Kidney epithelial cell (primary cell): ENCODE results near the gene TNFAIP2. TPM values are rescaled to one million over a fixed set of nuclear protein-coding genes. Genes with fewer than 3 reads are reported as not detected.
A peak's percentile ranks its signal among the peaks of the same experiment; 100 is the strongest.

Experiments used
- DNase-seq: peaks from one replicate; pipeline ENCODE4 v3.0.0-alpha.2; 2010; ENCODE audit warnings: low read depth
- H3K27me3 ChIP-seq: 2 replicates; pipeline ENCODE4 v1.6.0; 2011; ENCODE audit warnings: low read length; ENCODE audit not compliant: control insufficient read depth, insufficient read depth
- H3K36me3 ChIP-seq: 2 replicates; pipeline ENCODE4 v1.5.1; 2011; ENCODE audit warnings: low read length; ENCODE audit not compliant: control insufficient read depth, insufficient read depth
- H3K4me3 ChIP-seq: 2 replicates; pipeline ENCODE4 v1.5.1; 2011; ENCODE audit warnings: low read depth, mild to moderate bottlenecking, control low read depth, low read length
- CTCF ChIP-seq: IDR thresholded peaks from 2 replicates; pipeline ENCODE4 v1.5.1; 2011; ENCODE audit warnings: mild to moderate bottlenecking, moderate library complexity, low read length, control low read depth, inconsistent platforms; ENCODE audit not compliant: insufficient read depth, poor library complexity, severe bottlenecking
- total RNA-seq: library from RNA; depleted of rRNA; stranded (reverse); fragments of >200 nt; gene quantifications from 2 replicates; pipeline ENCODE4 v1.2.3, GENCODE V29; 2015

The TNFAIP2 gene
- total RNA-seq, 1 donor from 2014 or later, result 152 TPM

- DNase-seq, result no peak
- Histone ChIP-seq H3K27me3 (peaks cover 27% of the 10 kb centered on the region), H3K36me3 (no peaks in the 10 kb centered on the region), H3K4me3 (no peak overlapping the region)
- TF ChIP-seq CTCF, result no peak
Observed at GRCh38 chr14:103081951-103082350, 41.3 kb upstream of the TNFAIP2 start.

GRCh38 chr14:103084021-103084919 is 39.0 kb upstream of the TNFAIP2 start, which contains the start of gene LBHD2:
LBHD2 (plus strand) TSS chr14:103084210; CDS start chr14:103086013, 1,803 bp downstream.
- H3K36me3 ChIP-seq, result no peaks in the 10 kb centered on the region
- no peak for DNase-seq
- no peak for TF ChIP-seq CTCF
- no peak within 1 kb of the TSS for H3K4me3 ChIP-seq
- peaks cover 27% of the 10 kb centered on the region for H3K27me3 ChIP-seq

GRCh38 chr14:103085106-103086091 is 37.9 kb upstream of the TNFAIP2 start:
- no peak overlapping the region for H3K4me3 ChIP-seq
- peaks cover 25% of the 10 kb centered on the region for H3K27me3 ChIP-seq
- no peaks in the 10 kb centered on the region for H3K36me3 ChIP-seq
- TF ChIP-seq CTCF, result peak; percentile 26
- no peak for DNase-seq

- no peak for TF ChIP-seq CTCF
- peaks cover 25% of the 10 kb centered on the region for H3K27me3 ChIP-seq
- DNase-seq, result no peak
- no peaks in the 10 kb centered on the region for H3K36me3 ChIP-seq
- no peak overlapping the region for H3K4me3 ChIP-seq
Observed at GRCh38 chr14:103086771-103087342, 36.4 kb upstream of the TNFAIP2 start.

- H3K4me3 ChIP-seq, result no peak overlapping the region
- H3K36me3 ChIP-seq, result no peaks in the 10 kb centered on the region
- peaks cover 23% of the 10 kb centered on the region for H3K27me3 ChIP-seq
- TF ChIP-seq CTCF, result no peak
- no peak for DNase-seq
Observed at GRCh38 chr14:103087343-103087835, 35.9 kb upstream of the TNFAIP2 start.
